ENCODE measurements around the gene CCDC187.

GRCh38 chr9:136279471-136279870 is 24.4 kb downstream of the CCDC187 start:
- TF ChIP-seq CTCF (IDR thresholded peaks at IDR 0.05) (no peak), POLR2A (IDR thresholded peaks at IDR 0.05) (no peak)

All from uterus (tissue), 2 donors.